K562 (cell line): Measurements from ENCODE around the gene PRXL2B.

ENCODE experiments used
- SIN3A ChIP-seq, 2 experiments: fragments of 150-350 bp in 1 of 2; IDR thresholded peaks; 2 replicates each; pipeline ENCODE4 v1.6.1; 2011 to 2016; ENCODE audit warnings: borderline replicate concordance in 2 of 2, low read depth in 2 of 2, low read length in 2 of 2, mild to moderate bottlenecking in 2 of 2, moderate library complexity in 2 of 2; ENCODE audit not compliant: control insufficient read depth in 1 of 2
- ZNF655 ChIP-seq: fragments of 250-450 bp; sonication (Bioruptor Pico); IDR thresholded peaks from 2 replicates; pipeline ENCODE4 v1.5.0; 2021

DNA sequence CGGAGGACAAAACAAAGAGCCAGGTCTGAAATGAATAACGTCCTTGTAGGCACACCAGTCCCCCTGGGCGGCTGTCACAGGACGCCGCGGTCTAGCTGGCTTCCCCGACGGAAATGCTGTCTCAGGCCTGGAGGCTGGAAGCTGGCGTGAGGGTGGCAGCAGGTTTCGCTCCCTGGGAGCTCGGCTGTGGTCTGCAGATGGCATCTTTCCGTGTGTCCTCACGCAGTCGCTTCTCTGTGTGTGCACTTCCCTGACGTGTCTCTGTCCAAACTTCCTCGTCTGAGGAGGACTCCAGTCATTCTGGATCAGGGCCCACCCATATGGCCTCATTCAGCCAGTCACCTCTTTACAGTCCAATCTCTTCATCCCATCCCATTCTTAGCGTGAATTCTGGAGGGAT lies 16.2 kb upstream of the PRXL2B start:
- TF ChIP-seq ZNF655 (CRISPR knock-in tag) (no peak), SIN3A (IDR thresholded peaks at IDR 0.05; ENCODE audit: borderline replicate concordance in 2 of 2, control insufficient read depth in 1 of 2, low read depth in 2 of 2, low read length in 2 of 2) (no peak)
